ENCODE data around the gene CARD6. TPM values are rescaled to one million over a fixed set of nuclear protein-coding genes. Genes with fewer than 3 reads are reported as not detected.
A peak's percentile ranks its signal among the peaks of the same experiment; 100 is the strongest.

The CARD6 gene
- total and polyA plus RNA-seq, 9 of the 15 experiments (the other 6 are each of a cell fraction or from before 2014, with no cell fraction given) = 3.5 to 8.3 (median 5.9) TPM

DNA sequence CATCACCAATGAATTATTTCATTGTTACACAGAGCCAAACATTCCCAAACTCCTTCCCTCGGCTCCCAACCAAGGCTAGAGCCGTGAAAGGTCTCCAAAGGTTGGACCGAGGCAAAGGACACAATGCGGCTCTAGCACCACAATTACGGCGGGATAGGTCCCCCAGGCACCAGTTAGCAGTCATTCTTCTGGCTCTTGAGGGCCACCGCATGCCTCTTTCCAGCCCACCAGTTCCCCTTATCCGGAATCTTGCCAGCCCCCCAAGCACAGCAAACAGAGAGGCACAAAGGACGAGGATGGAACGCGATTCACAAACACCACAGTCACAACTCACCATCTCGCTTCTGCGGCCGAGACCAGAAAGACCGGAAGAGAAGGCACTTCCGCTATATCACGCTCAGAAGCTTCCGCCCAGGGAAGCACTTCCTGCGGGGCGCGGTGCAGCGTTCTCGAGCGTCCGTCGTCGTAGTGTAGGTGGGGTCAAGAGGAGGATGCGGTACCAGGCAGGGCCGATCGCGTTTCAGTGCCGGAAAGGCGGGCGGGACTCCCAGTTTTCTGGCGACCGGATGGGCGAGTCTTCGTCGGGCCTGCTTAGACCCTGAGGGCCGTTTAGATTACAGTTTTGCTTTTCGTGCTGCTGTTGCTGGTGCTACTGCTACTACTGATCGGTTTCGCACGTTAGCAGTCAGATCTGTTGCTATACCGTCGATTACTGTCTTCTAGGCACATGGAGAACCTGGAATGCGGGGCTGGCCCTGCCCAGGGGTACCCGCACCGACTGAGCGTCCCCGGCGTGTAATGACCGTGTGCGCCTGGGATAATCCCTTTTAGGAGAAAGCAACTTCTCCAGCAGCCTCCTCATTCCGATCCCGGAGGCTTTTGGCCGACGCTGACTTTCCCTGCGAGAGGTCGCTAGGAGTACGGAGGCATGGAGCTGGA, 6.0 kb upstream of the CARD6 start, which contains the start of gene RPL37 (continued):
- no peak for TF ChIP-seq ZNF165 (CRISPR knock-in tag; IDR thresholded peaks at IDR 0.05; ENCODE audit: borderline replicate concordance)
- TF ChIP-seq CUX1 (CRISPR knock-in tag; IDR thresholded peaks at IDR 0.05) = 0 out of 2 replicates have a peak, but pooled peaks have one; percentile 58
- no peak for TF ChIP-seq MCM2 (IDR thresholded peaks at IDR 0.05; ENCODE audit: low read depth)
- TF ChIP-seq HSF4 (CRISPR knock-in tag; IDR thresholded peaks at IDR 0.05; ENCODE audit: borderline replicate concordance) = no peak
- TF ChIP-seq KLF6 (CRISPR knock-in tag; IDR thresholded peaks at IDR 0.05; ENCODE audit: borderline replicate concordance) = peak; percentile 72; the same call in 1 of the 2 replicates
- peak; percentile 97 for TF ChIP-seq KDM5B (IDR thresholded peaks at IDR 0.05; ENCODE audit: insufficient replicate concordance, low read depth, low read length)
- peak; percentile 33 for TF ChIP-seq CGGBP1 (CRISPR knock-in tag; IDR thresholded peaks at IDR 0.05)
- TF ChIP-seq NCOR1 (IDR thresholded peaks at IDR 0.05) = peak; percentile 85
- peak; percentile 89 for TF ChIP-seq ESRRA (IDR thresholded peaks at IDR 0.05; ENCODE audit: borderline replicate concordance, low read depth)
- no peak for TF ChIP-seq EHMT2 (IDR thresholded peaks at IDR 0.05)
- TF ChIP-seq NFE2L1 (tag; IDR thresholded peaks at IDR 0.05; ENCODE audit: borderline replicate concordance, low read depth) = no peak
- peak; percentile 100 for TF ChIP-seq SUPT5H (IDR thresholded peaks at IDR 0.05)
- TF ChIP-seq ZNF644 (tag; IDR thresholded peaks at IDR 0.05; ENCODE audit: low read depth) = peak; percentile 45
- no peak for TF ChIP-seq RFX7 (CRISPR knock-in tag; IDR thresholded peaks at IDR 0.05)
- TF ChIP-seq, protein P1, sequence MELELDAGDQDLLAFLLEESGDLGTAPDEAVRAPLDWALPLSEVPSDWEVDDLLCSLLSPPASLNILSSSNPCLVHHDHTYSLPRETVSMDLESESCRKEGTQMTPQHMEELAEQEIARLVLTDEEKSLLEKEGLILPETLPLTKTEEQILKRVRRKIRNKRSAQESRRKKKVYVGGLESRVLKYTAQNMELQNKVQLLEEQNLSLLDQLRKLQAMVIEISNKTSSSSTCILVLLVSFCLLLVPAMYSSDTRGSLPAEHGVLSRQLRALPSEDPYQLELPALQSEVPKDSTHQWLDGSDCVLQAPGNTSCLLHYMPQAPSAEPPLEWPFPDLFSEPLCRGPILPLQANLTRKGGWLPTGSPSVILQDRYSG (tag; conservative IDR thresholded peaks at IDR 0.05; ENCODE audit: low read depth) = no peak; the same call in 1 of the 2 replicates
- TF ChIP-seq TAF7 (tag; IDR thresholded peaks at IDR 0.05) = peak; percentile 100
- TF ChIP-seq MYBL2 (IDR thresholded peaks at IDR 0.05; ENCODE audit: low read depth) = no peak
- TF ChIP-seq MYBL2 (CRISPR knock-in tag; IDR thresholded peaks at IDR 0.05; ENCODE audit: borderline replicate concordance) = no peak
- TF ChIP-seq NFXL1 (CRISPR knock-in tag; IDR thresholded peaks at IDR 0.05) = no peak
